Pancreas (tissue), 10 donors: Measurements from ENCODE around the gene STXBP5. TPM values are rescaled to one million over a fixed set of nuclear protein-coding genes. Genes with fewer than 3 reads are reported as not detected.

Experiments
- ATAC-seq, 4 donors: fragments of 200-7000 bp; cut with Tn5 transposase; one replicate each; pipeline versions ENCODE4 v1.8.0 to v1.9.1; 2020; ENCODE audit warnings: mild to moderate bottlenecking in 4 of 4, moderate library complexity in 4 of 4
- DNase-seq, 6 donors: peaks; one replicate each; pipeline ENCODE4 v3.0.0-alpha.2; 2020
- FAIRE-seq: peaks from 2 replicates; lab custom pipeline; 2012; peaks lifted over from hg19 to GRCh38; lab: Jason Lieb, UNC
- H3K27ac ChIP-seq, 4 donors: fragments of 200-600 bp; sonication (generic); 1 replicate in 3 of 4; 2 replicates in 1 of 4; pipeline versions ENCODE4 v1.5.0 to v1.8.0; 2020
- H3K27me3 ChIP-seq, 4 donors: fragments of 200-600 bp; one replicate each; pipeline ENCODE4 v1.8.0; 2021
- H3K36me3 ChIP-seq, 3 donors: fragments of 200-600 bp; sonication (generic) in 1 of 3; one replicate each; pipeline versions ENCODE4 v1.5.0 to v1.8.0; 2020 to 2021
- H3K4me1 ChIP-seq, 3 donors: fragments of 200-600 bp; one replicate each; pipeline ENCODE4 v1.8.0; 2021
- H3K4me3 ChIP-seq, 4 donors: fragments of 200-600 bp; sonication (generic) in 2 of 4; one replicate each; pipeline versions ENCODE4 v1.5.0 to v1.8.0; 2020 to 2021
- H3K9me3 ChIP-seq, 4 donors: fragments of 200-600 bp; one replicate each; pipeline ENCODE4 v1.8.0; 2021
- WGBS, 2 donors: extraction: QIAGEN DNeasy Blood & Tissue Kit; methylation state at CpG; one replicate each; pipeline ENCODE4 v1.1.7; 2013; 5-methylcytosine and 5-hydroxymethylcytosine counted together
- intact Hi-C, 3 donors: fragments of 100-400 bp; cut with DNase I; formaldehyde crosslinking; loops; one replicate each; pipeline versions ENCODE4 v1.11.1 to v1.14.2; 2022
- polyA plus RNA-seq, 2 donors: library from polyadenylated mRNA; stranded (reverse); fragments of 200-250 nt; gene quantifications; one replicate each; pipeline ENCODE4 v1.2.3, GENCODE V29; 2013
- total RNA-seq, 6 donors: library from RNA; stranded (reverse); fragmentation: NEBNext Ultra II Directional in 4 of 6; extraction: Animal tissue kit (Norgen Biotek cat#: 25700) in 4 of 6; gene quantifications; one replicate each; pipeline versions ENCODE4 v1.2.1 to v1.2.4, GENCODE V29; 2021 to 2023
- TF ChIP-seq, protein P1 (sequence below), 4 donors: fragments of 200-600 bp; sonication (generic) in 3 of 4; IDR thresholded peaks; one replicate each; pipeline versions ENCODE4 v1.5.0 to v1.8.0; 2021; ENCODE audit warnings: antibody characterized with exemption in 4 of 4
- donor health status: healthy with polysubstance abuse.
- donor health status: DM: no; HTN: no; CAD: no; lungs with moderate emphysema.
- donor health status: DM: no; HTN: no; CAD: no.
- donor health status: control.
- donor health status: control.
- donor health status: Bipolar disorder and iron deficiency.
- donor health status: DM: yes; HTN: yes; CAD: no.
- donor health status: DM: no; HTN: no; CAD: no.
- donor health status: DM: no; HTN: no; CAD: no.
- donor health status: DM: yes; HTN: yes; CAD: no.

STXBP5 gene
- total and polyA plus RNA-seq, 8 donors = 11.9 to 25.8 (median 23.1) TPM

DNA sequence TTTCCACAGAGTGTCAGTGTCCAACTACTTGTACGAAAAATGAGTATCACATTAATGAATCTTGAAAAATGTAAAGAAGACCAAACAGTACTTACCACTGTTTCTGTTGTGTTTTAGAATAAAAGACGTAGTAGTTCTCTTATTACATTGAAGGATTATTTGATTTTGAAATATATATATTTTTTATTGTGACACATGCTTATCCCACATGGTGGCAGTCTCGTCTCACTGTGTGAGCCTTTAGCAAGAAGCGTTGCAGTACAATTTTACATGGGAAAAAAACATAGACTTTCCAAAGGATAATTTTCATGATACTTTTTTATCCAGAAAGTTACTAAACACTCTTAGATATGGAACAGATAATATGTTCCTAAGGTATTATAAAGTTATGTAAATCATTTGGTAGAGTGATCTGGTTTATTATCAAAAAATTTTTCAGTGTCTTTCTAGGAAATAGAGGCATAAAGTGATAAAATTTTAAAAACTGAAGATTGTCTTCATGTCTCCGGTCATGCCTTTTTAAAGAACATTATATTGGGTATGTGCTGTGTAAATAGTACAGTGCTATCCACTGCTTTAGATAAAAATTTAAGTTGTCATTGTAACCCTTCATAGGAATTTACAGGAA is 186.8 kb downstream of the STXBP5 start:
- no peak overlapping the region for H3K27ac ChIP-seq
- no peaks in the 10 kb centered on the region for H3K9me3 ChIP-seq
- FAIRE-seq = peak; percentile 34
- H3K27me3 ChIP-seq = no peaks in the 10 kb centered on the region
- intact Hi-C loops = no loop called here
- no peak for DNase-seq
- no peak overlapping the region for H3K4me3 ChIP-seq
- no peaks in the 10 kb centered on the region for H3K36me3 ChIP-seq
- WGBS, 2 donors = 75 to 79% methylated on average over 5 of the region's 5 CpGs
- no peaks in the 10 kb centered on the region for H3K4me1 ChIP-seq
- peak in 1 of 4 donors; percentile 40 for ATAC-seq
- TF ChIP-seq, protein P1, sequence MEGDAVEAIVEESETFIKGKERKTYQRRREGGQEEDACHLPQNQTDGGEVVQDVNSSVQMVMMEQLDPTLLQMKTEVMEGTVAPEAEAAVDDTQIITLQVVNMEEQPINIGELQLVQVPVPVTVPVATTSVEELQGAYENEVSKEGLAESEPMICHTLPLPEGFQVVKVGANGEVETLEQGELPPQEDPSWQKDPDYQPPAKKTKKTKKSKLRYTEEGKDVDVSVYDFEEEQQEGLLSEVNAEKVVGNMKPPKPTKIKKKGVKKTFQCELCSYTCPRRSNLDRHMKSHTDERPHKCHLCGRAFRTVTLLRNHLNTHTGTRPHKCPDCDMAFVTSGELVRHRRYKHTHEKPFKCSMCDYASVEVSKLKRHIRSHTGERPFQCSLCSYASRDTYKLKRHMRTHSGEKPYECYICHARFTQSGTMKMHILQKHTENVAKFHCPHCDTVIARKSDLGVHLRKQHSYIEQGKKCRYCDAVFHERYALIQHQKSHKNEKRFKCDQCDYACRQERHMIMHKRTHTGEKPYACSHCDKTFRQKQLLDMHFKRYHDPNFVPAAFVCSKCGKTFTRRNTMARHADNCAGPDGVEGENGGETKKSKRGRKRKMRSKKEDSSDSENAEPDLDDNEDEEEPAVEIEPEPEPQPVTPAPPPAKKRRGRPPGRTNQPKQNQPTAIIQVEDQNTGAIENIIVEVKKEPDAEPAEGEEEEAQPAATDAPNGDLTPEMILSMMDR (IDR thresholded peaks at IDR 0.05) = no peak

DNA sequence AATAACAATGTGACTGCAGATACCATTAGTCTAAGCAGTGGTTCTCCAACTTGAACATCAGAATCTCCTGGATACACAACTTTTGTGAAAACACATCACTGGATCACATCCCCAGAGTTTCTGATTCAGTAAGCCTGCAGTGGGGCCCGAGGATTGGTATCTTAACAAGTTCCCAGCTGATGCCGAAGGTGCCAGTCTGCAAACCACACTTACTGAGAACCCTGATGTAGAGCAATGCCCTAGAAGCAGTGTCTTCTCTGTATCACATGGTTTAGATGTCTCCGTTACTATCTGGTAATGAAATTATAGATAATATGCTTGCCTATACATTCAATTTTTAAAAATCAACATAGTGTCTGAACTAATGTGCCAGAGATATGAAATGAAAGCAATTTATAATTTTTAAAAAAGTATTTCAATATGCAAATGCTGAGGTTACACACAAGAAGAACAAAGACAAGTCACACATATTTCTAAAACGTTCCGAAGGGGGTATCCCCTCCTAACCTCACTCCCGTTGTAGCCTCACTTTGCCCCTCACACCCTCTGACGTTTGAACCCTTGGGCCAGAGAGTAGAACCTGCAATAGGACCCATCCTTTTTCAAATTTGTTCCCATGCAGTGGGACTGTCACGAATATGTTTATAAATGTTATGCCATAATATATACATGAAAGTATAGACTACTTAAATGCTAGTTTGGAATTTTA is 188.9 kb downstream of the STXBP5 start:
- 72 to 82% methylated on average over 8 of the region's 8 CpGs for WGBS, 2 donors
- DNase-seq = no peak

DNA sequence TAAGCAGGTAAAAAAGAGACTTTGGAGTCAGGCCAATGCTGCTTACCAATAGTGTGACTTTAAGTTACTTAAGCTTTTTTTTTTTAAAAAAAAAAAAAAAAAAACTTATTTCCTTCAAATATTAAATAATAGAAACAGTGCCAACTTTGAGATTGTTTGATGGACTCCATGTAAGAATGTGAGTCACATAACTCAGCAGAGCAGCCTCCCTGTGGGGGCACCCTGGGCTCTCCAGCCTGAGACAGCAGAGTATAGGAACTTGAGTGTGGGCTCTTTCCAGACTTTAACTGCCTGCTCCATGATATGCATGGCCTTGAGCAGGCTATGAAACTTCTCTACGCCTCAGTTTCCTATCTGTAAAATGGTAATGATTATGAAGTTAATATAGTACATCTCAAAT is 190.9 kb downstream of the STXBP5 start:
- WGBS, 2 donors = 50 to 84% methylated on average over 1 of the region's 1 CpG
- Histone ChIP-seq H3K4me3 (no peak overlapping the region), H3K27me3 (no peaks in the 10 kb centered on the region), H3K4me1 (no peaks in the 10 kb centered on the region), H3K36me3 (no peaks in the 10 kb centered on the region), H3K9me3 (no peaks in the 10 kb centered on the region), H3K27ac (no peak overlapping the region)
- TF ChIP-seq, protein P1 (IDR thresholded peaks at IDR 0.05) = no peak
- intact Hi-C loops = no loop called here
- DNase-seq (no peak), ATAC-seq (peak in 1 of 4 donors; percentile 45), FAIRE-seq (no peak)

More for the DNA sequence above, 188.9 kb downstream of the STXBP5 start:
- ATAC-seq = no peak
- Histone ChIP-seq H3K9me3 (no peaks in the 10 kb centered on the region), H3K4me1 (no peaks in the 10 kb centered on the region), H3K27ac (no peak overlapping the region), H3K27me3 (no peaks in the 10 kb centered on the region), H3K36me3 (no peaks in the 10 kb centered on the region), H3K4me3 (no peak overlapping the region)
- TF ChIP-seq, protein P1 (IDR thresholded peaks at IDR 0.05) = no peak
- intact Hi-C loops = no loop called here
- no peak for FAIRE-seq

DNA sequence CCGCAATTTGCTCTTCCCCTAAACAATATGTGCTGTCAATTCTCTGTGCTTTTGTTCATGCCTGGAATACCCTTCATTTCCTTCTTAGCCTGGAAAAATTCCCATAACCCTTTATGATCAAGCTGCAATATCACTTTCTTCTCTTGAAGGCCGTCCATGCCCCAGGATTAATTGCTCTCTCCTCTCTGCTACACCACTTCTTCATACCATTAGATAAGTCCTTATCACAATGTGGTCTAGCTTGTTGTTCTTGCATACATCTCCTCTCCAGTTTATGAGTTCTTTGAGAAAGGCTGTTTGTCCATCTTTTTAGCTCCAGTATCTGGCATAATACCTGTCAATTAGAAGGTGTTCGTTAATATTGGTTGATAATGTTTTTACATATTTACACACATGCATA is 193.1 kb downstream of the STXBP5 start:
- ATAC-seq (no peak), FAIRE-seq (no peak), DNase-seq (no peak)
- no peaks in the 10 kb centered on the region for H3K9me3 ChIP-seq
- H3K36me3 ChIP-seq = no peaks in the 10 kb centered on the region
- intact Hi-C loops = no loop called here
- no peaks in the 10 kb centered on the region for H3K27me3 ChIP-seq
- no peak overlapping the region for H3K27ac ChIP-seq
- WGBS, 2 donors = 67 to 82% methylated on average over 3 of the region's 3 CpGs
- H3K4me3 ChIP-seq = no peak overlapping the region
- no peaks in the 10 kb centered on the region for H3K4me1 ChIP-seq
- TF ChIP-seq, protein P1 (IDR thresholded peaks at IDR 0.05) = no peak

DNA sequence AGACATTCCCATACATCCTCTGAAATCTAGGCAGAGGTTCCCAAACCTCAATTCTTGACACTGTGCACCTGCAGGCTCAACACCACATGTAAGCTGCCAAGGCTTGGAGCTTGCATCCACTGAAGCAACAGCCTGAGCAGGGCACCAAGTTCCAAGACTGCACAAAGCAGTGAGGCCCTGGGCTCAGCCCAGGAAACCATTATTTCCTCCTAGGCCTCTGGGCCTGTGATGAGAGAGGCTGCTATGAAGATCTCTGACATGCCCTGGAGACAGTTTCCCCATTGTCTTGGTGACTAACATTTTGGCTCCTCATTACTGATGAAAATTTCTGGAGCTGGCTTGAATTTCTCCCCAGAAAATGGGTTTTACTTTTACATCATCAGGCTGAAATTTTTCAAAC is 196.8 kb downstream of the STXBP5 start:
- no peak overlapping the region for H3K27ac ChIP-seq
- intact Hi-C loops = no loop called here
- FAIRE-seq = no peak
- TF ChIP-seq, protein P1 (IDR thresholded peaks at IDR 0.05) = no peak
- no peak for DNase-seq
- no peak overlapping the region for H3K4me3 ChIP-seq
- no peaks in the 10 kb centered on the region for H3K36me3 ChIP-seq
- H3K27me3 ChIP-seq = no peaks in the 10 kb centered on the region
- H3K4me1 ChIP-seq = no peaks in the 10 kb centered on the region
- no peaks in the 10 kb centered on the region for H3K9me3 ChIP-seq
- no peak for ATAC-seq
